Sigmoid colon (tissue), 4 donors: ENCODE data around the gene GRID1.

Experiments used
- POLR2A ChIP-seq, 2 donors: fragments of 450-650 bp; IDR thresholded peaks; one replicate each; pipeline ENCODE4 v1.6.1; 2016; ENCODE audit warnings: antibody characterized with exemption in 2 of 2, mild to moderate bottlenecking in 2 of 2, moderate library complexity in 2 of 2
- POLR2AphosphoS5 ChIP-seq, 4 donors: sonication (generic); formaldehyde crosslinking; IDR thresholded peaks; one replicate each; pipeline ENCODE4 v1.6.1; 2017; ENCODE audit warnings: antibody characterized with exemption in 4 of 4

DNA sequence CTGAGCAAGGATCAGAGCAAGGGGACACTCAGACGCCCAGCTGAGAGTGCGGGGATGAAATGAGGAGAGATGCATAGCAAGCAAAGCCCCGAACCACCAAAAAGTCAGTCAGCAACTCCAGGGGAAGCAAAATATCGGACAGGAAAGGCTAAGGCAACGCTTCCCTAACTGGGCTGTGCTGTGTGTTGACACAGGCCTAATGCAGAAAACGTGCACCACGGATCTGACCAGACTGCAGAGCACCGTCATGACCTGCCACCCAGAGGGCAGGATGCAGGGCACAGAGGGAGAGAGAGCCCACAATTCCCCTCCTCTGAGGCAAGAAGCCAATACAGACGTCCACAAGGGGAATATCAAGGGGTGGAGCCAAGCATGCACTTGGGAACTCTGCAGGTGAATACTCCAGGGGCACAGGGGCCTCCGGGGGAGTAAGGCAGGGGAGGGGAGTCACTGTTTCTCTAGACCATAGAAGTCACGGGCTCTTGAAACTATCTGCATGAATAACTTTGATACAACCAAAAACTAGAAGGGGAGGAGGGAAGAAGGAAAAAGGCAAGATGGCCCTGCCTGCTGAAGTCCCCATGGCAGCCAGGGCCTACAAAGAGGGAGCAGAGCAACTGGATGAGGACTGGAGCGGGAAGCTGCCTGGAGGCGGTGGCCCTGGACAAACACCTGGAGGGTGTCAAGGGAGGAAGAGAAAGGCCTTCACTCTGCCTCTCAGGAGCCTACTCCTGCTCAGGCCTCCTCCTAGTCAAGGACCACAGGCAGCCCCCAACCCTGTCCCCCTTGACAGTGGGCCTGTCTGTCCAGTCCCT is 26.2 kb downstream of the GRID1 start:
- TF ChIP-seq POLR2A (IDR thresholded peaks at IDR 0.05) (no peak), POLR2AphosphoS5 (IDR thresholded peaks at IDR 0.05) (no peak)
